Body of pancreas (tissue), 4 donors: ENCODE data around the gene TP53INP2.

Experiments used
- POLR2A ChIP-seq, 3 donors: fragments of 450-650 bp; IDR thresholded peaks; one replicate each; pipeline ENCODE4 v1.6.1; 2016; ENCODE audit warnings: antibody characterized with exemption in 3 of 3, mild to moderate bottlenecking in 2 of 3
- TF ChIP-seq, protein P1 (sequence below), 7 experiments: fragments of 450-650 bp in 4 of 7; fragments of 200-600 bp in 3 of 7; sonication (generic) in 3 of 7; IDR thresholded peaks; one replicate each; pipeline ENCODE4 v1.5.1; 2016 to 2019; ENCODE audit warnings: antibody characterized with exemption in 7 of 7

DNA sequence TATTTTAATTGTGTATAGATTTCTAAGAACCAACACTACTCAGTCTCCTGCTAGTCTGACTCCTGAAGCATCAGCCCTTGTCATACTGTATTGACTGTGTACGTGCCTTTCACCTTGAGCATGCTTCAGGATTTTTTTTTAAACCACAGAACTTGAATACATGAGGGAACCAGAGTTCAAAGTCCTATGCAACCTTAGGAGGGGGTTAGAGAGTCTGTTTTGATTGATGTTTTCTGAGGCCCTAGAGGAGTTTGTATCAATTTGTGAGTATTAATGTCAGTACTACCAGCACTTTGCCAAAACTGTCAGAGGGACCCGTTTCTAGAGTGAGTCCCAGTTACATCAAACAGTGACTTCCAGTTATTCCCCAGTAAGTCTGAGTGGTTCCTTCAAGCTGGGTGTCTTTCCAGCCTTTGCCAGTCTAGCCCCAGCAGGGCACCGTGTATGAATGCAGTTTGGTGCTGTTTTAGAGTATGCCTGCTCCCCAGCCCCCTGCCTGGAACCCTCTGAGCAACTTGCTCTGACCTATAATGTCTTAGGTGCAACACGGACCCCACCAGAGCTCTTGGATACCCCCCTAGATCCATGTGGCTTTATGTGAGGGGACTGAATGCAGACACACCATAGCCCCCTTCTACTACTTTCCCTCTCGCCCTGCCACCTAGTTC lies 8.5 kb downstream of the TP53INP2 start:
- TF ChIP-seq, protein P1, sequence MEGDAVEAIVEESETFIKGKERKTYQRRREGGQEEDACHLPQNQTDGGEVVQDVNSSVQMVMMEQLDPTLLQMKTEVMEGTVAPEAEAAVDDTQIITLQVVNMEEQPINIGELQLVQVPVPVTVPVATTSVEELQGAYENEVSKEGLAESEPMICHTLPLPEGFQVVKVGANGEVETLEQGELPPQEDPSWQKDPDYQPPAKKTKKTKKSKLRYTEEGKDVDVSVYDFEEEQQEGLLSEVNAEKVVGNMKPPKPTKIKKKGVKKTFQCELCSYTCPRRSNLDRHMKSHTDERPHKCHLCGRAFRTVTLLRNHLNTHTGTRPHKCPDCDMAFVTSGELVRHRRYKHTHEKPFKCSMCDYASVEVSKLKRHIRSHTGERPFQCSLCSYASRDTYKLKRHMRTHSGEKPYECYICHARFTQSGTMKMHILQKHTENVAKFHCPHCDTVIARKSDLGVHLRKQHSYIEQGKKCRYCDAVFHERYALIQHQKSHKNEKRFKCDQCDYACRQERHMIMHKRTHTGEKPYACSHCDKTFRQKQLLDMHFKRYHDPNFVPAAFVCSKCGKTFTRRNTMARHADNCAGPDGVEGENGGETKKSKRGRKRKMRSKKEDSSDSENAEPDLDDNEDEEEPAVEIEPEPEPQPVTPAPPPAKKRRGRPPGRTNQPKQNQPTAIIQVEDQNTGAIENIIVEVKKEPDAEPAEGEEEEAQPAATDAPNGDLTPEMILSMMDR (IDR thresholded peaks at IDR 0.05) = no peak
- TF ChIP-seq POLR2A (IDR thresholded peaks at IDR 0.05) = no peak
